ENCODE results near the gene MYO9B. TPM values are rescaled to one million over a fixed set of nuclear protein-coding genes. Genes with fewer than 3 reads are reported as not detected.
A peak's percentile ranks its signal among the peaks of the same experiment; 100 is the strongest.

Gene MYO9B
- total RNA-seq, 1 experiment from 2014 or later, result 103 TPM

- ChIA-PET POLR2A (ENCODE audit: unreplicated experiment) (interaction anchor here (0.6 kb wide), 1 partner anchor 340 kb away, joined by 22 read pairs; no protein-coding TSS in a partner anchor), CTCF (interaction anchor here (0.6 kb wide), 1 partner anchor 115 kb away, joined by 3 read pairs; no protein-coding TSS in a partner anchor)
- no peak overlapping the region for H3K27ac ChIP-seq
- peaks cover 72% of the 10 kb centered on the region for H3F3A ChIP-seq (ENCODE audit: insufficient read depth, low read depth)
- no peaks in the 10 kb centered on the region for H3K27me3 ChIP-seq (ENCODE audit: insufficient read depth, low read depth)
- DNase-seq, result peak in 1 of 2 experiments; percentile 24
- peaks cover 63% of the 10 kb centered on the region for H4K20me1 ChIP-seq (ENCODE audit: insufficient read depth)
- H3K79me2 ChIP-seq (ENCODE audit: low read depth), result peaks cover 61% of the 10 kb centered on the region
- H3K9me3 ChIP-seq (ENCODE audit: insufficient read depth, low read depth), result no peaks in the 10 kb centered on the region
- peaks cover 7% of the 10 kb centered on the region; the same call in 1 of the 2 replicates for H3K4me1 ChIP-seq (replicated peaks; ENCODE audit: insufficient read depth)
- TF ChIP-seq EZH2 (IDR thresholded peaks at IDR 0.05; ENCODE audit: low read depth), result no peak
- TF ChIP-seq, protein P1, sequence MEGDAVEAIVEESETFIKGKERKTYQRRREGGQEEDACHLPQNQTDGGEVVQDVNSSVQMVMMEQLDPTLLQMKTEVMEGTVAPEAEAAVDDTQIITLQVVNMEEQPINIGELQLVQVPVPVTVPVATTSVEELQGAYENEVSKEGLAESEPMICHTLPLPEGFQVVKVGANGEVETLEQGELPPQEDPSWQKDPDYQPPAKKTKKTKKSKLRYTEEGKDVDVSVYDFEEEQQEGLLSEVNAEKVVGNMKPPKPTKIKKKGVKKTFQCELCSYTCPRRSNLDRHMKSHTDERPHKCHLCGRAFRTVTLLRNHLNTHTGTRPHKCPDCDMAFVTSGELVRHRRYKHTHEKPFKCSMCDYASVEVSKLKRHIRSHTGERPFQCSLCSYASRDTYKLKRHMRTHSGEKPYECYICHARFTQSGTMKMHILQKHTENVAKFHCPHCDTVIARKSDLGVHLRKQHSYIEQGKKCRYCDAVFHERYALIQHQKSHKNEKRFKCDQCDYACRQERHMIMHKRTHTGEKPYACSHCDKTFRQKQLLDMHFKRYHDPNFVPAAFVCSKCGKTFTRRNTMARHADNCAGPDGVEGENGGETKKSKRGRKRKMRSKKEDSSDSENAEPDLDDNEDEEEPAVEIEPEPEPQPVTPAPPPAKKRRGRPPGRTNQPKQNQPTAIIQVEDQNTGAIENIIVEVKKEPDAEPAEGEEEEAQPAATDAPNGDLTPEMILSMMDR (conservative IDR thresholded peaks at IDR 0.05), result no peak
- peak overlapping the region; percentile 58 for H3K4me2 ChIP-seq
- H3K36me3 ChIP-seq (ENCODE audit: low read depth), result peaks cover 26% of the 10 kb centered on the region
- H2AFZ ChIP-seq, result no peak overlapping the region
- H3K9me2 ChIP-seq (ENCODE audit: insufficient read depth), result no peaks in the 10 kb centered on the region
- no TSS peak for BruUV-seq (replicated peaks)
- intact Hi-C loops (cut with micrococcal nuclease; ENCODE audit: unreplicated experiment), result no loop called here
- peak overlapping the region; percentile 40; the same call in 1 of the 2 replicates for H3K4me3 ChIP-seq
These were observed 159.9 kb downstream of the MYO9B start for GRCh38 chr19:17235300-17235970.

- intact Hi-C loops (cut with micrococcal nuclease; ENCODE audit: unreplicated experiment), result no loop called here
- Histone ChIP-seq H3K36me3 (ENCODE audit: low read depth) (peaks cover 31% of the 10 kb centered on the region), H3K79me2 (ENCODE audit: low read depth) (peaks cover 69% of the 10 kb centered on the region), H3K4me1 (replicated peaks; ENCODE audit: insufficient read depth) (peaks cover 14% of the 10 kb centered on the region; the same call in 1 of the 2 replicates), H4K20me1 (ENCODE audit: insufficient read depth) (peaks cover 66% of the 10 kb centered on the region), H3K4me2 (peak overlapping the region; percentile 58; the same call in 1 of the 2 replicates), H3K27ac (no peak overlapping the region), H3K4me3 (peak overlapping the region; percentile 40; the same call in 1 of the 2 replicates), H3K9me2 (ENCODE audit: insufficient read depth) (no peaks in the 10 kb centered on the region), H3K9me3 (ENCODE audit: insufficient read depth, low read depth) (no peaks in the 10 kb centered on the region), H3K27me3 (ENCODE audit: insufficient read depth, low read depth) (no peaks in the 10 kb centered on the region), H3F3A (ENCODE audit: insufficient read depth, low read depth) (peaks cover 70% of the 10 kb centered on the region), H2AFZ (no peak overlapping the region)
- DNase-seq, result peak; percentile 22 to 35
- BruUV-seq (replicated peaks), result no TSS peak
- POLR2A ChIA-PET (ENCODE audit: unreplicated experiment), result interaction anchor here (0.6 to 0.7 kb wide), 2 partner anchors 30 to 76 kb away, joined by 9 read pairs; no protein-coding TSS in a partner anchor
- CTCF ChIA-PET, result no interaction called here
- TF ChIP-seq, protein P1 (conservative IDR thresholded peaks at IDR 0.05), result no peak
- TF ChIP-seq EZH2 (IDR thresholded peaks at IDR 0.05; ENCODE audit: low read depth), result no peak
These were observed 160.6 kb downstream of the MYO9B start for GRCh38 chr19:17235971-17236777.

DNA sequence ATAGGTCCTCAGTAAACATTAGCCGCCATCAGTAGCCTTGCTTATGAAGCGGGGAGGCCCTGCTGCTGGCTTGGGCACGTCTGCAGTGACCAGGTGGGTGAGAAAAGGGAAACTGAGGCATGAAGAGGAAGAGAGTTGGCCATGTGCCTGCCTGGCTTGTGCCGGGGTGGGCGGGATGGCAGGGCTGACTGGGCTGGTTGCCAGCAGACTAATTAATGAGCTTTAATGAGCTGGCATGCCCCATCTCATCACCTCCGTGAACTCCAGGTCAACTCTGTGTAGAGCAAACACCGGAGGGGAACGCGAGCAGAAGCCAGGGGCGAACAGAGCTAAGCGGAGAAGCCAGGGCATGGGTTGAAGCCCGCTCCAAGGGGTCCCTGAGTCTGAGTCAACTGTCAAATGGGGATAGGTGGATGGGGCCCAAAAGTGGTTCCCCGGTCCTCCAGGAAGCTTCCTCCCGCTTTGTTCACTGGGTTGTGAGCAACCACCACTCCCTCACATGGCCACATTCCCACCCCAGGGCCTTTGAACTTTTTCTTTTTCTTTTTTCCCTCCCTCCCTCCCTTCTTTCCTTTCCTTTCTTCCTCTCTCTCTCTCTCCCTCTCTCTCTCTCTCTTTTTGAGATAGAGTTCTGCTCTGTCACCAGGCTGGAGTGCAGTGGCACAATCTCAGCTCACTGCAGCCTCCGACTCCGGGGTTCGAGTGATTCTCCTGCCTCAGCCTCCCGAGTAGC is 161.4 kb downstream of the MYO9B start:
- Histone ChIP-seq H3K4me3 (no peak overlapping the region), H2AFZ (no peak overlapping the region), H3K4me1 (replicated peaks; ENCODE audit: insufficient read depth) (peaks cover 22% of the 10 kb centered on the region), H4K20me1 (ENCODE audit: insufficient read depth) (peaks cover 66% of the 10 kb centered on the region), H3K79me2 (ENCODE audit: low read depth) (peaks cover 77% of the 10 kb centered on the region), H3K4me2 (no peak overlapping the region), H3K36me3 (ENCODE audit: low read depth) (peaks cover 25% of the 10 kb centered on the region), H3F3A (ENCODE audit: insufficient read depth, low read depth) (peaks cover 62% of the 10 kb centered on the region), H3K27ac (no peak overlapping the region), H3K27me3 (ENCODE audit: insufficient read depth, low read depth) (no peaks in the 10 kb centered on the region), H3K9me3 (ENCODE audit: insufficient read depth, low read depth) (no peaks in the 10 kb centered on the region), H3K9me2 (ENCODE audit: insufficient read depth) (no peaks in the 10 kb centered on the region)
- ChIA-PET CTCF (no interaction called here), POLR2A (ENCODE audit: unreplicated experiment) (interaction anchor here (0.6 to 0.7 kb wide), 2 partner anchors 30 to 75 kb away, joined by 9 read pairs; no protein-coding TSS in a partner anchor)
- intact Hi-C loops (cut with micrococcal nuclease; ENCODE audit: unreplicated experiment), result no loop called here
- no peak for DNase-seq
- no TSS peak for BruUV-seq (replicated peaks)
- TF ChIP-seq, protein P1 (conservative IDR thresholded peaks at IDR 0.05), result no peak
- no peak for TF ChIP-seq EZH2 (IDR thresholded peaks at IDR 0.05; ENCODE audit: low read depth)

Data from PC-9 (cell line).